Liver (tissue), 9 donors: ENCODE results near the gene ENPP1. TPM values are rescaled to one million over a fixed set of nuclear protein-coding genes. Genes with fewer than 3 reads are reported as not detected.

Experiments used
- DNase-seq: peaks from one replicate; pipeline ENCODE4 v3.0.0-alpha.2; 2017; ENCODE audit warnings: low spot score
- H3K27ac ChIP-seq, 2 donors: one replicate each; pipeline ENCODE4 v1.7.0; 2013; ENCODE audit warnings: inconsistent platforms in 2 of 2, low read length in 2 of 2, control low read depth in 1 of 2, low read depth in 1 of 2, mild to moderate bottlenecking in 1 of 2
- H3K27me3 ChIP-seq, 4 donors: one replicate each; pipeline versions ENCODE4 v1.6.1 to v1.7.0; 2013; ENCODE audit warnings: low read length in 3 of 4, inconsistent platforms in 1 of 4, mild to moderate bottlenecking in 1 of 4, moderate library complexity in 1 of 4; ENCODE audit not compliant: control insufficient read depth in 4 of 4, insufficient read depth in 4 of 4
- H3K36me3 ChIP-seq, 4 donors: one replicate each; pipeline versions ENCODE4 v1.6.1 to v1.7.0; 2013; ENCODE audit warnings: low read length in 3 of 4, mild to moderate bottlenecking in 3 of 4, low read depth in 1 of 4, moderate library complexity in 1 of 4; ENCODE audit not compliant: control insufficient read depth in 4 of 4, insufficient read depth in 3 of 4
- H3K4me1 ChIP-seq, 4 donors: one replicate each; pipeline versions ENCODE4 v1.6.1 to v1.7.0; 2013; ENCODE audit warnings: low read length in 3 of 4, mild to moderate bottlenecking in 3 of 4, moderate library complexity in 1 of 4; ENCODE audit not compliant: control insufficient read depth in 4 of 4, insufficient read depth in 4 of 4
- H3K4me3 ChIP-seq, 3 donors: one replicate each; pipeline versions ENCODE4 v1.6.1 to v1.7.0; 2013; ENCODE audit warnings: low read length in 3 of 3, control low read depth in 1 of 3, low read depth in 1 of 3, mild to moderate bottlenecking in 1 of 3
- H3K9ac ChIP-seq, 2 donors: one replicate each; pipeline ENCODE4 v1.7.0; 2013; ENCODE audit warnings: low read length in 2 of 2, mild to moderate bottlenecking in 2 of 2, moderate library complexity in 2 of 2, control low read depth in 1 of 2, low read depth in 1 of 2
- H3K9me3 ChIP-seq, 4 donors: one replicate each; pipeline versions ENCODE4 v1.6.1 to v1.7.0; 2013; ENCODE audit warnings: low read length in 3 of 4; ENCODE audit not compliant: control insufficient read depth in 4 of 4
- EGR1 ChIP-seq, 2 donors: IDR thresholded peaks; 2 replicates each; pipeline ENCODE4 v1.6.1; 2016 to 2018; ENCODE audit warnings: antibody characterized with exemption in 2 of 2, low read depth in 2 of 2
- FOXA1 ChIP-seq: IDR thresholded peaks from 2 replicates; pipeline ENCODE4 v1.6.1; 2016; ENCODE audit warnings: antibody characterized with exemption
- FOXA2 ChIP-seq: IDR thresholded peaks from 2 replicates; pipeline ENCODE4 v1.6.1; 2016; ENCODE audit warnings: antibody characterized with exemption
- HNF4A ChIP-seq, 2 donors: conservative IDR thresholded peaks; 2 replicates each; pipeline ENCODE4 v1.6.1; 2016; ENCODE audit warnings: antibody characterized with exemption in 2 of 2, mild to moderate bottlenecking in 2 of 2
- HNF4G ChIP-seq: IDR thresholded peaks from 2 replicates; pipeline ENCODE4 v1.6.1; 2016; ENCODE audit warnings: antibody characterized with exemption
- RAD21 ChIP-seq, 2 donors: IDR thresholded peaks; 2 replicates each; pipeline ENCODE4 v1.6.1; 2016; ENCODE audit warnings: antibody characterized with exemption in 2 of 2, mild to moderate bottlenecking in 2 of 2
- SP1 ChIP-seq: IDR thresholded peaks from 2 replicates; pipeline ENCODE4 v1.6.1; 2018; ENCODE audit warnings: antibody characterized with exemption, mild to moderate bottlenecking
- YY1 ChIP-seq: IDR thresholded peaks from 2 replicates; pipeline ENCODE4 v1.6.1; 2016; ENCODE audit warnings: antibody characterized with exemption, mild to moderate bottlenecking
- WGBS: extraction: QIAGEN DNeasy Blood & Tissue Kit; methylation state at CpG from one replicate; pipeline ENCODE4 v1.1.7; 2013; 5-methylcytosine and 5-hydroxymethylcytosine counted together
- polyA plus RNA-seq, 2 donors: library from polyadenylated mRNA; stranded (reverse) in 1 of 2; unstranded in 1 of 2; fragments of 200-250 nt in 1 of 2; fragments of >200 nt in 1 of 2; fragmentation: Nextera tagmentation in 1 of 2; extraction: Ambion mirVana in 1 of 2; gene quantifications; one replicate each; pipeline versions ENCODE4 v1.2.1 to v1.2.3, GENCODE V29; 2013 to 2015
- total RNA-seq, 2 donors: library from RNA; depleted of rRNA; stranded (reverse); fragments of >200 nt; gene quantifications; one replicate each; pipeline ENCODE4 v1.2.3, GENCODE V29; 2014
- TF ChIP-seq, protein P1 (sequence below): IDR thresholded peaks from 2 replicates; pipeline ENCODE4 v1.6.1; 2016; ENCODE audit warnings: antibody characterized with exemption, mild to moderate bottlenecking
- TF ChIP-seq, protein P2 (sequence below): IDR thresholded peaks from 2 replicates; pipeline ENCODE4 v1.6.1; 2016; ENCODE audit warnings: antibody characterized with exemption
- TF ChIP-seq, protein P3 (sequence below): IDR thresholded peaks from 2 replicates; pipeline ENCODE4 v1.6.1; 2016; ENCODE audit warnings: antibody characterized with exemption
- TF ChIP-seq, protein P4 (sequence below): fragments of 150-350 bp; IDR thresholded peaks from 2 replicates; pipeline ENCODE4 v1.5.1; 2017; ENCODE audit warnings: improper control_type of control experiment, low read depth, low read length; ENCODE audit not compliant: missing input control
- TF ChIP-seq, protein P5 (sequence below): IDR thresholded peaks from 2 replicates; pipeline ENCODE4 v1.6.1; 2016; ENCODE audit warnings: antibody characterized with exemption
- donor health status: healthy.
- donor health status: healthy.
- donor health status: healthy.
- donor health status: healthy.
- donor health status: healthy.

Gene ENPP1
- total and polyA plus RNA-seq, 4 donors: 9.5 to 53.1 (median 31.1) TPM

DNA sequence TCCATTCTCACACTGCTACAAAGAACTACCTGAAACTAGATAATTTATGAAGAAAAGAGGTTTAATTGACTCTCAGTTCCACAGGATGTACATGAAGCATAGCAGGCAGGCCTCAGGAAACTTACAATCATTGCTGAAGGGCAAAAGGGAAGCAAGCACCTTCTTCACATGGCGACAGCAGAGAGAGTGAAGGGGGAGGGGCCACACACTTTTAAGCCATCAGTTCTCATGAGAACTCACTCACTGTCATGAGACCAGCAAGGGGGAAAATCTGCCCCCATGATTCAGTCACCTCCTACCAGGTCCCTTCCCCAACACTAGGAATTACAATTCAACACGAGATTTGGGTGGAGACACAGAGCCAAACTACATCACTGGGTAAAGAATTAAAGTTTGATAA is 12.5 kb upstream of the ENPP1 start:
- Histone ChIP-seq H3K4me3 (no peak overlapping the region), H3K9ac (no peak overlapping the region), H3K36me3 (no peaks in the 10 kb centered on the region), H3K9me3 (no peaks in the 10 kb centered on the region), H3K27ac (no peak overlapping the region), H3K27me3 (no peaks in the 10 kb centered on the region), H3K4me1 (no peaks in the 10 kb centered on the region)
- no peak for DNase-seq
- 86% methylated on average over 2 of the region's 2 CpGs for WGBS
- TF ChIP-seq EGR1 (IDR thresholded peaks at IDR 0.05; ENCODE audit: low read depth in 2 of 2) (no peak), FOXA2 (no peak), YY1 (no peak), HNF4A (conservative IDR thresholded peaks at IDR 0.05) (no peak), RAD21 (IDR thresholded peaks at IDR 0.05) (no peak), HNF4G (no peak)
- TF ChIP-seq, protein P1, sequence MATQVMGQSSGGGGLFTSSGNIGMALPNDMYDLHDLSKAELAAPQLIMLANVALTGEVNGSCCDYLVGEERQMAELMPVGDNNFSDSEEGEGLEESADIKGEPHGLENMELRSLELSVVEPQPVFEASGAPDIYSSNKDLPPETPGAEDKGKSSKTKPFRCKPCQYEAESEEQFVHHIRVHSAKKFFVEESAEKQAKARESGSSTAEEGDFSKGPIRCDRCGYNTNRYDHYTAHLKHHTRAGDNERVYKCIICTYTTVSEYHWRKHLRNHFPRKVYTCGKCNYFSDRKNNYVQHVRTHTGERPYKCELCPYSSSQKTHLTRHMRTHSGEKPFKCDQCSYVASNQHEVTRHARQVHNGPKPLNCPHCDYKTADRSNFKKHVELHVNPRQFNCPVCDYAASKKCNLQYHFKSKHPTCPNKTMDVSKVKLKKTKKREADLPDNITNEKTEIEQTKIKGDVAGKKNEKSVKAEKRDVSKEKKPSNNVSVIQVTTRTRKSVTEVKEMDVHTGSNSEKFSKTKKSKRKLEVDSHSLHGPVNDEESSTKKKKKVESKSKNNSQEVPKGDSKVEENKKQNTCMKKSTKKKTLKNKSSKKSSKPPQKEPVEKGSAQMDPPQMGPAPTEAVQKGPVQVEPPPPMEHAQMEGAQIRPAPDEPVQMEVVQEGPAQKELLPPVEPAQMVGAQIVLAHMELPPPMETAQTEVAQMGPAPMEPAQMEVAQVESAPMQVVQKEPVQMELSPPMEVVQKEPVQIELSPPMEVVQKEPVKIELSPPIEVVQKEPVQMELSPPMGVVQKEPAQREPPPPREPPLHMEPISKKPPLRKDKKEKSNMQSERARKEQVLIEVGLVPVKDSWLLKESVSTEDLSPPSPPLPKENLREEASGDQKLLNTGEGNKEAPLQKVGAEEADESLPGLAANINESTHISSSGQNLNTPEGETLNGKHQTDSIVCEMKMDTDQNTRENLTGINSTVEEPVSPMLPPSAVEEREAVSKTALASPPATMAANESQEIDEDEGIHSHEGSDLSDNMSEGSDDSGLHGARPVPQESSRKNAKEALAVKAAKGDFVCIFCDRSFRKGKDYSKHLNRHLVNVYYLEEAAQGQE: no peak
- TF ChIP-seq, protein P2, sequence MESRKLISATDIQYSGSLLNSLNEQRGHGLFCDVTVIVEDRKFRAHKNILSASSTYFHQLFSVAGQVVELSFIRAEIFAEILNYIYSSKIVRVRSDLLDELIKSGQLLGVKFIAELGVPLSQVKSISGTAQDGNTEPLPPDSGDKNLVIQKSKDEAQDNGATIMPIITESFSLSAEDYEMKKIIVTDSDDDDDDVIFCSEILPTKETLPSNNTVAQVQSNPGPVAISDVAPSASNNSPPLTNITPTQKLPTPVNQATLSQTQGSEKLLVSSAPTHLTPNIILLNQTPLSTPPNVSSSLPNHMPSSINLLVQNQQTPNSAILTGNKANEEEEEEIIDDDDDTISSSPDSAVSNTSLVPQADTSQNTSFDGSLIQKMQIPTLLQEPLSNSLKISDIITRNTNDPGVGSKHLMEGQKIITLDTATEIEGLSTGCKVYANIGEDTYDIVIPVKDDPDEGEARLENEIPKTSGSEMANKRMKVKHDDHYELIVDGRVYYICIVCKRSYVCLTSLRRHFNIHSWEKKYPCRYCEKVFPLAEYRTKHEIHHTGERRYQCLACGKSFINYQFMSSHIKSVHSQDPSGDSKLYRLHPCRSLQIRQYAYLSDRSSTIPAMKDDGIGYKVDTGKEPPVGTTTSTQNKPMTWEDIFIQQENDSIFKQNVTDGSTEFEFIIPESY: no peak
- TF ChIP-seq, protein P3, sequence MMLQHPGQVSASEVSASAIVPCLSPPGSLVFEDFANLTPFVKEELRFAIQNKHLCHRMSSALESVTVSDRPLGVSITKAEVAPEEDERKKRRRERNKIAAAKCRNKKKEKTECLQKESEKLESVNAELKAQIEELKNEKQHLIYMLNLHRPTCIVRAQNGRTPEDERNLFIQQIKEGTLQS: no peak

DNA sequence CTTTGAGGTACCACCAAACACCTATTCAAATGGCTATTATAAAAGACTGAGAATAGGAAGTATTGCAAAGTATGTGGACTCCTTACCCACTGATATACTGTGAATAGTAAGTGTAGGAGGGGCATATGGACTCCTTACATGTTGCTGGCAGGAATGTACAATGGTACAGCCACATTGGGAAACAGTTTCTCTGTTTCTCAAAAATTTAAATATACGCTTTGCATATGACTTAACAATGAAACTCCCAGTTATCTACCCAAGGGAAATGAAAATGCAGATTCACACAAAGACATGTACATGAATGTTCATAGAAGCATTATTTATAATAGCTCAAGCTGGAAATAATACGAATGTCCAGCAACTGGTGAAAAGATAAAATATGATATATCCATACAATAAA is 5.5 kb upstream of the ENPP1 start:
- 87% methylated on average over 2 of the region's 2 CpGs for WGBS
- TF ChIP-seq, protein P3: no peak
- TF ChIP-seq, protein P2: no peak
- TF ChIP-seq, protein P4, sequence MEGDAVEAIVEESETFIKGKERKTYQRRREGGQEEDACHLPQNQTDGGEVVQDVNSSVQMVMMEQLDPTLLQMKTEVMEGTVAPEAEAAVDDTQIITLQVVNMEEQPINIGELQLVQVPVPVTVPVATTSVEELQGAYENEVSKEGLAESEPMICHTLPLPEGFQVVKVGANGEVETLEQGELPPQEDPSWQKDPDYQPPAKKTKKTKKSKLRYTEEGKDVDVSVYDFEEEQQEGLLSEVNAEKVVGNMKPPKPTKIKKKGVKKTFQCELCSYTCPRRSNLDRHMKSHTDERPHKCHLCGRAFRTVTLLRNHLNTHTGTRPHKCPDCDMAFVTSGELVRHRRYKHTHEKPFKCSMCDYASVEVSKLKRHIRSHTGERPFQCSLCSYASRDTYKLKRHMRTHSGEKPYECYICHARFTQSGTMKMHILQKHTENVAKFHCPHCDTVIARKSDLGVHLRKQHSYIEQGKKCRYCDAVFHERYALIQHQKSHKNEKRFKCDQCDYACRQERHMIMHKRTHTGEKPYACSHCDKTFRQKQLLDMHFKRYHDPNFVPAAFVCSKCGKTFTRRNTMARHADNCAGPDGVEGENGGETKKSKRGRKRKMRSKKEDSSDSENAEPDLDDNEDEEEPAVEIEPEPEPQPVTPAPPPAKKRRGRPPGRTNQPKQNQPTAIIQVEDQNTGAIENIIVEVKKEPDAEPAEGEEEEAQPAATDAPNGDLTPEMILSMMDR: no peak
- TF ChIP-seq FOXA1: no peak
- TF ChIP-seq SP1: no peak
- TF ChIP-seq, protein P5, sequence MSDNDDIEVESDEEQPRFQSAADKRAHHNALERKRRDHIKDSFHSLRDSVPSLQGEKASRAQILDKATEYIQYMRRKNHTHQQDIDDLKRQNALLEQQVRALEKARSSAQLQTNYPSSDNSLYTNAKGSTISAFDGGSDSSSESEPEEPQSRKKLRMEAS: no peak
- no peak overlapping the region for H3K27ac ChIP-seq
- peaks cover 0 to 5% (median 4%) of the 10 kb centered on the region in 4 donors for H3K4me1 ChIP-seq
- H3K9me3 ChIP-seq: no peaks in the 10 kb centered on the region
- H3K36me3 ChIP-seq: no peaks in the 10 kb centered on the region
- no peaks in the 10 kb centered on the region for H3K27me3 ChIP-seq
- no peak for DNase-seq
- H3K4me3 ChIP-seq: no peak overlapping the region
- no peak overlapping the region for H3K9ac ChIP-seq
